Measurements from ENCODE around the gene HSPG2. TPM values are rescaled to one million over a fixed set of nuclear protein-coding genes. Genes with fewer than 3 reads are reported as not detected.

The HSPG2 gene
- total and polyA plus RNA-seq, 2 experiments from 2014 or later = 72.4 to 81.2 TPM

DNA sequence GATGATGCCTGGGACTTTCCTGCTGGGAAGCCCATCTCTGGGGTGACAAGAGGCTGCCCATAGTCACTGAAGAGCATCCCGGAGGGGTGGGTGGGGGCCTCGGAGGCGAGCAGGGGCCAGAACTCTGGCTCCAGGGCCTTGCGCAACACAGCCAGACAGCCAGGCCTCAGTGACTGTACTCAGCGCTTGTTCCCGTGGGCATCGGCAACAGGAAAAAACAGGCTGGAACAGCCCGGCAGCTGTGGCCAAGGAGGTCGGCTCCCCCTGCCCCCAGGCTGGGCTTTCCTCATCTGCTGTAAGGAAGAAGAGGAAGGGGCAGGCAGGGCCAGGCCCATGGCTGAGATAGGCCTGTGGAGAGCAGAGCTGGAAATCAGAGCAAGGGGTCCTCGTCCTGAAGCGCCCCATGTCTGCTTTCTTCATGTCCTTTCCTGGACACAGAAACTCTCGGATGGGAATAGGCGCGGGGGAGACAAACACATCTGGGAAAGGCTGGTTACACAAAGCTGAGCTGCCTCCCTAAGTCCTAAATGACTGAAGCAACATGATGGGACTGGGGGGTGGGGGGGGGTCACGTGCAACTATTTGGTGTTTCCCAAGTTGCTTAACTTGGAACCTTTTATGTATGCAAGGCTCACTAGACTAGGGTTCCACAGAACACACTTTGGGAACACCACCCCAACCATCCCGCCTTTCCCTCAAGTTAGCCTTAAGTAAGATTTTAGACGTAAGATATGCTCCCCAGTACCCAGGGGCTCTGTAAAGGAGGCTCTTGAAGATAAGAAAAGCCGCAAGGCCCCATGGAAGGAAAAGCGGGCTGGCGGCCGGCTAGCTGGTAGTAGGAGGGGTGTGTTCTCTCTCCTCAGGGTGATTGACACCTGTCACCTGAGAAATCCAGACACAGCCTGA lies 30.7 kb downstream of the HSPG2 start:
- Histone ChIP-seq H3K9me2 (replicated peaks; ENCODE audit: insufficient read depth) (no peaks in the 10 kb centered on the region), H3K79me2 (peaks cover 87% of the 10 kb centered on the region), H2AFZ (no peak overlapping the region), H3K4me2 (no peak overlapping the region), H3K27me3 (no peaks in the 10 kb centered on the region), H3K36me3 (replicated peaks; ENCODE audit: insufficient read depth, low read depth) (no peaks in the 10 kb centered on the region), H3K27ac (peak overlapping the region; percentile 55), H3K4me1 (ENCODE audit: insufficient read depth) (peaks cover 27% of the 10 kb centered on the region), H4K20me1 (ENCODE audit: insufficient read depth, poor library complexity, severe bottlenecking) (no peaks in the 10 kb centered on the region), H3K9me3 (ENCODE audit: low read depth) (no peaks in the 10 kb centered on the region), H3K4me3 (no peak overlapping the region)
- 73% methylated on average over 19 of the region's 21 CpGs for WGBS (ENCODE audit: low lambda C conversion rate, missing lambda C conversion rate)
- DNase-seq (ENCODE audit: low spot score) = peak; percentile 51
- TF ChIP-seq, protein P1, sequence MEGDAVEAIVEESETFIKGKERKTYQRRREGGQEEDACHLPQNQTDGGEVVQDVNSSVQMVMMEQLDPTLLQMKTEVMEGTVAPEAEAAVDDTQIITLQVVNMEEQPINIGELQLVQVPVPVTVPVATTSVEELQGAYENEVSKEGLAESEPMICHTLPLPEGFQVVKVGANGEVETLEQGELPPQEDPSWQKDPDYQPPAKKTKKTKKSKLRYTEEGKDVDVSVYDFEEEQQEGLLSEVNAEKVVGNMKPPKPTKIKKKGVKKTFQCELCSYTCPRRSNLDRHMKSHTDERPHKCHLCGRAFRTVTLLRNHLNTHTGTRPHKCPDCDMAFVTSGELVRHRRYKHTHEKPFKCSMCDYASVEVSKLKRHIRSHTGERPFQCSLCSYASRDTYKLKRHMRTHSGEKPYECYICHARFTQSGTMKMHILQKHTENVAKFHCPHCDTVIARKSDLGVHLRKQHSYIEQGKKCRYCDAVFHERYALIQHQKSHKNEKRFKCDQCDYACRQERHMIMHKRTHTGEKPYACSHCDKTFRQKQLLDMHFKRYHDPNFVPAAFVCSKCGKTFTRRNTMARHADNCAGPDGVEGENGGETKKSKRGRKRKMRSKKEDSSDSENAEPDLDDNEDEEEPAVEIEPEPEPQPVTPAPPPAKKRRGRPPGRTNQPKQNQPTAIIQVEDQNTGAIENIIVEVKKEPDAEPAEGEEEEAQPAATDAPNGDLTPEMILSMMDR (IDR thresholded peaks at IDR 0.05; ENCODE audit: poor library complexity) = no peak
- TF ChIP-seq EZH2phosphoT487 (IDR thresholded peaks at IDR 0.05; ENCODE audit: low read depth, severe bottlenecking, unreplicated experiment) (no peak), EZH2 (IDR thresholded peaks at IDR 0.05; ENCODE audit: borderline replicate concordance) (no peak)

DNA sequence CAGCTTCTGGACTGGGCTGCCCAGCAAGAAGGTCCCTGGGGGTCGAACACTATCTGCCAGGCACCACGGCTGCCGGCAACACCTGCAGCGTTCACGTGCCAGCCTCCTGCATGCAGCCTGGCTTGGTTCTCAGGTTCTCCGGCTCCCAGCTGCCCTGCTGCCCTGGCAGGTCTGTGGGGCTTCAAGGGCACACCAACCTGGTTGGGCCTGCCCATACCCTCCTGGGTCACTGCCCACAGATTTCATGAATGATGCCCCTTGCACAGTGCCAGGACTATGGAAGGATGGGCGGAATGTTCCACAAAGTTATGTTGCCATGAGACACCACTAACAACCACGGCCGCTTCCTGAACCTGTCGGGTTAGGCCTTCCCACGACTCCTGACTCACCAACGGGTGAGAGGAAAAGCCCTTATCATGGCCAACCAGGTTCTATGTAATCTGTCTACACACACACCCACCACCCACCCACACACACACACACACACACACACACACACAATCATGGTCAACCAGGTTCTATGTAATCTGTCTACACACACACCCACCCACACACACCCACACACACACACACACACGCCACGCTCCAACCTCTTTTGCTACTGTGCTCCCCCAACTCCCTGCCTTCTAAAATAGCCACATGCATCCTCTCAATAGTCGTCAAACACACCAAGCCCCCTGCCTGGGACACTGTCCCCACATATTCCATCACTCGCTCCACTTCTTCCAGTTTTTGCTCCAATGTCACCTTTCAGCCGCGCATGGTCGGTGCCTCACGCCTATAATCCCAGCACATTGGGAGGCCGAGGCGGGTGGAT lies 32.2 kb downstream of the HSPG2 start:
- Histone ChIP-seq H3K4me3 (no peak overlapping the region), H3K79me2 (peaks cover 80% of the 10 kb centered on the region), H4K20me1 (ENCODE audit: insufficient read depth, poor library complexity, severe bottlenecking) (no peaks in the 10 kb centered on the region), H3K27me3 (no peaks in the 10 kb centered on the region), H3K9me3 (ENCODE audit: low read depth) (no peaks in the 10 kb centered on the region), H3K36me3 (replicated peaks; ENCODE audit: insufficient read depth, low read depth) (no peaks in the 10 kb centered on the region), H3K4me1 (ENCODE audit: insufficient read depth) (peaks cover 12% of the 10 kb centered on the region), H3K27ac (peak overlapping the region; percentile 55), H3K9me2 (replicated peaks; ENCODE audit: insufficient read depth) (no peaks in the 10 kb centered on the region), H3K4me2 (no peak overlapping the region), H2AFZ (no peak overlapping the region)
- TF ChIP-seq, protein P1 (IDR thresholded peaks at IDR 0.05; ENCODE audit: poor library complexity) = no peak
- TF ChIP-seq EZH2 (IDR thresholded peaks at IDR 0.05; ENCODE audit: borderline replicate concordance) = no peak
- TF ChIP-seq EZH2phosphoT487 (IDR thresholded peaks at IDR 0.05; ENCODE audit: low read depth, severe bottlenecking, unreplicated experiment) = no peak
- 87% methylated on average over 22 of the region's 22 CpGs for WGBS (ENCODE audit: low lambda C conversion rate, missing lambda C conversion rate)
- peak; percentile 83 for DNase-seq (ENCODE audit: low spot score)

DNA sequence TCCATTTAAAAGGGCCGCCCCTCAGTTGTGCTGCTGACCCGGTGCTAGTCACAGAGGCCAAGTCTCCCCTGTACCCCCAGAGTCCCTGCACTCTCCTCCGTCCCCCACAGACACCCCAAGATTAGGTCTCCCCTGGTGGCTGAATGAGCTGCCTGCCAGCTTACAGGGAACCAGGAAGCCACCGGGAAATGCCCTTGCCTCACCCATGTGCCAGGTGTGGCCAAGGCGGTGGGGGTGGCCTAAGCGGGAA lies 32.7 kb downstream of the HSPG2 start:
- no peaks in the 10 kb centered on the region for H3K9me2 ChIP-seq (replicated peaks; ENCODE audit: insufficient read depth)
- no peak overlapping the region for H3K4me3 ChIP-seq
- no peaks in the 10 kb centered on the region for H3K27me3 ChIP-seq
- no peaks in the 10 kb centered on the region for H3K36me3 ChIP-seq (replicated peaks; ENCODE audit: insufficient read depth, low read depth)
- DNase-seq (ENCODE audit: low spot score) = no peak
- H3K4me1 ChIP-seq (ENCODE audit: insufficient read depth) = peaks cover 7% of the 10 kb centered on the region
- no peaks in the 10 kb centered on the region for H4K20me1 ChIP-seq (ENCODE audit: insufficient read depth, poor library complexity, severe bottlenecking)
- H2AFZ ChIP-seq = no peak overlapping the region
- H3K9me3 ChIP-seq (ENCODE audit: low read depth) = no peaks in the 10 kb centered on the region
- H3K4me2 ChIP-seq = no peak overlapping the region
- peak overlapping the region; percentile 40 for H3K27ac ChIP-seq
- peaks cover 76% of the 10 kb centered on the region for H3K79me2 ChIP-seq
- TF ChIP-seq EZH2 (IDR thresholded peaks at IDR 0.05; ENCODE audit: borderline replicate concordance) (no peak), EZH2phosphoT487 (IDR thresholded peaks at IDR 0.05; ENCODE audit: low read depth, severe bottlenecking, unreplicated experiment) (no peak)
- TF ChIP-seq, protein P1 (IDR thresholded peaks at IDR 0.05; ENCODE audit: poor library complexity) = no peak
- WGBS (ENCODE audit: low lambda C conversion rate, missing lambda C conversion rate) = 97% methylated on average over 6 of the region's 6 CpGs
